IgD-negative memory B cell (primary cell): ENCODE data around the gene CD320. TPM values are rescaled to one million over a fixed set of nuclear protein-coding genes. Genes with fewer than 3 reads are reported as not detected.
A peak's percentile ranks its signal among the peaks of the same experiment; 100 is the strongest.
"Not testable (repeated sequence)": the region's sequence is repeated elsewhere in the genome, so short reads cannot be mapped to it uniquely, and the experiment has no call there.

Experiments used
- H3K27ac Mint-ChIP-seq, 3 donors: one replicate each; pipeline ENCODE4 v1.8.0; 2020 to 2022; ENCODE audit warnings: mild to moderate bottlenecking in 3 of 3, mixed read lengths in 3 of 3, moderate library complexity in 1 of 3
- H3K27me3 Mint-ChIP-seq: one replicate; pipeline ENCODE4 v1.8.0; 2021; ENCODE audit warnings: mixed read lengths
- H3K36me3 Mint-ChIP-seq: one replicate; pipeline ENCODE4 v1.8.0; 2020; ENCODE audit warnings: mild to moderate bottlenecking, mixed read lengths
- H3K4me1 Mint-ChIP-seq, 3 donors: one replicate each; pipeline ENCODE4 v1.8.0; 2020 to 2022; ENCODE audit warnings: mixed read lengths in 3 of 3, mild to moderate bottlenecking in 1 of 3
- H3K4me3 Mint-ChIP-seq, 4 donors: one replicate each; pipeline ENCODE4 v1.8.0; 2020 to 2022; ENCODE audit warnings: mild to moderate bottlenecking in 4 of 4, mixed read lengths in 4 of 4, moderate library complexity in 3 of 4
- H3K9me3 Mint-ChIP-seq, 3 donors: one replicate each; pipeline ENCODE4 v1.8.0; 2020 to 2021; ENCODE audit warnings: mixed read lengths in 3 of 3, mild to moderate bottlenecking in 1 of 3
- polyA plus RNA-seq: library from polyadenylated mRNA; unstranded; fragments of 300-500 nt; fragmentation: Illumina TruSeq; gene quantifications from one replicate; pipeline ENCODE4 v1.2.3, GENCODE V29; 2021

The CD320 gene
- polyA plus RNA-seq, 1 donor from 2014 or later = 34.4 TPM

- H3K27me3 Mint-ChIP-seq = peaks cover 3% of the 10 kb centered on the region
- no peaks in the 10 kb centered on the region for H3K9me3 Mint-ChIP-seq
- H3K4me1 Mint-ChIP-seq = peaks cover 16 to 20% (median 18%) of the 10 kb centered on the region in 3 donors
- H3K27ac Mint-ChIP-seq = peak overlapping the region; percentile 97 to 98 (median 98)
- H3K36me3 Mint-ChIP-seq = peaks cover 1% of the 10 kb centered on the region
- peak overlapping the region; percentile 95 to 99 (median 98) for H3K4me3 Mint-ChIP-seq
Measured at GRCh38 chr19:8321986-8322637, 14.0 kb upstream of the CD320 start.

- H3K36me3 Mint-ChIP-seq = peaks cover 1% of the 10 kb centered on the region
- peak within 1 kb of the TSS; percentile 95 to 99 (median 98) for H3K4me3 Mint-ChIP-seq
- peaks cover 15 to 20% (median 16%) of the 10 kb centered on the region in 3 donors for H3K4me1 Mint-ChIP-seq
- H3K27me3 Mint-ChIP-seq = no peaks in the 10 kb centered on the region
- H3K27ac Mint-ChIP-seq = peak within 1 kb of the TSS; percentile 97 to 98 (median 98)
- H3K9me3 Mint-ChIP-seq = no peaks in the 10 kb centered on the region
Measured at GRCh38 chr19:8321067-8321985, 13.2 kb upstream of the CD320 start, which contains the start of the genes NDUFA7 and RPS28. NDUFA7 (minus strand) TSS chr19:8321375; CDS start chr19:8321358, 17 bp downstream. RPS28 (plus strand) TSS chr19:8321496; CDS start chr19:8321531, 35 bp downstream.

- Mint-ChIP-seq H3K4me3 (peak overlapping the region; percentile 95 to 99 (median 98)), H3K4me1 (peaks cover 15 to 20% (median 16%) of the 10 kb centered on the region in 3 donors), H3K9me3 (no peaks in the 10 kb centered on the region), H3K36me3 (peaks cover 1% of the 10 kb centered on the region), H3K27ac (peak overlapping the region; percentile 97 to 98 (median 98)), H3K27me3 (no peaks in the 10 kb centered on the region)
Measured at GRCh38 chr19:8320564-8321066, 12.5 kb upstream of the CD320 start.

- Mint-ChIP-seq H3K36me3 (peaks cover 1% of the 10 kb centered on the region), H3K4me3 (peak overlapping the region; percentile 95 to 99 (median 98)), H3K4me1 (peaks cover 13 to 20% (median 16%) of the 10 kb centered on the region in 3 donors), H3K27me3 (no peaks in the 10 kb centered on the region), H3K9me3 (no peaks in the 10 kb centered on the region), H3K27ac (peak overlapping the region; percentile 97 to 98 (median 98))
Measured at GRCh38 chr19:8319807-8320520, 11.8 kb upstream of the CD320 start.

GRCh38 chr19:8318835-8319234 lies 10.7 kb upstream of the CD320 start:
- H3K9me3 Mint-ChIP-seq, H3K27me3 Mint-ChIP-seq, H3K36me3 Mint-ChIP-seq: not testable (repeated sequence)
- Mint-ChIP-seq H3K4me3 (peak overlapping the region in 1 of 4 donors; percentile 67), H3K4me1 (peaks cover 13 to 20% (median 16%) of the 10 kb centered on the region in 3 donors), H3K27ac (peak overlapping the region in 2 of 3 donors; percentile 16 to 25)

- Mint-ChIP-seq H3K9me3 (no peaks in the 10 kb centered on the region), H3K27ac (peak overlapping the region in 1 of 3 donors; percentile 27), H3K4me1 (peaks cover 8 to 15% (median 10%) of the 10 kb centered on the region in 3 donors), H3K36me3 (peaks cover 4% of the 10 kb centered on the region), H3K4me3 (peak overlapping the region in 1 of 4 donors; percentile 65), H3K27me3 (no peaks in the 10 kb centered on the region)
Measured at GRCh38 chr19:8316351-8317125, 8.4 kb upstream of the CD320 start.

- peak overlapping the region in 1 of 4 donors; percentile 57 for H3K4me3 Mint-ChIP-seq
- not testable (repeated sequence) for H3K27me3 Mint-ChIP-seq, H3K27ac Mint-ChIP-seq
Measured at GRCh38 chr19:8314981-8315640, 7.0 kb upstream of the CD320 start.

GRCh38 chr19:8311461-8312260 lies 3.5 kb upstream of the CD320 start:
- no peaks in the 10 kb centered on the region for H3K9me3 Mint-ChIP-seq
- H3K27me3 Mint-ChIP-seq = no peaks in the 10 kb centered on the region
- peaks cover 2% of the 10 kb centered on the region for H3K36me3 Mint-ChIP-seq
- H3K27ac Mint-ChIP-seq = no peak overlapping the region
- H3K4me3 Mint-ChIP-seq = no peak overlapping the region
- H3K4me1 Mint-ChIP-seq = peaks cover 14 to 16% (median 15%) of the 10 kb centered on the region in 3 donors

More at GRCh38 chr19:8314981-8315640, 7.0 kb upstream of the CD320 start:
- not testable (repeated sequence) for H3K36me3 Mint-ChIP-seq, H3K9me3 Mint-ChIP-seq, H3K4me1 Mint-ChIP-seq

GRCh38 chr19:8310342-8311055 lies 2.3 kb upstream of the CD320 start:
- H3K4me1 Mint-ChIP-seq = peaks cover 15 to 24% (median 18%) of the 10 kb centered on the region in 3 donors
- no peak overlapping the region for H3K4me3 Mint-ChIP-seq
- H3K27ac Mint-ChIP-seq = no peak overlapping the region
- no peaks in the 10 kb centered on the region for H3K9me3 Mint-ChIP-seq
- peaks cover 2% of the 10 kb centered on the region for H3K36me3 Mint-ChIP-seq
- no peaks in the 10 kb centered on the region for H3K27me3 Mint-ChIP-seq

- H3K9me3 Mint-ChIP-seq = no peaks in the 10 kb centered on the region
- peaks cover 15 to 24% (median 18%) of the 10 kb centered on the region in 3 donors for H3K4me1 Mint-ChIP-seq
- peak overlapping the region in 2 of 3 donors; percentile 65 to 89 for H3K27ac Mint-ChIP-seq
- peak overlapping the region; percentile 86 to 98 (median 92) for H3K4me3 Mint-ChIP-seq
- no peaks in the 10 kb centered on the region for H3K36me3 Mint-ChIP-seq
- no peaks in the 10 kb centered on the region for H3K27me3 Mint-ChIP-seq
Measured at GRCh38 chr19:8308891-8309291, 733 bp upstream of the CD320 start.

- Mint-ChIP-seq H3K27ac (peak overlapping the region in 2 of 3 donors; percentile 89), H3K4me1 (peaks cover 15 to 24% (median 18%) of the 10 kb centered on the region in 3 donors), H3K4me3 (peak overlapping the region; percentile 86 to 98 (median 92)), H3K36me3 (no peaks in the 10 kb centered on the region), H3K9me3 (no peaks in the 10 kb centered on the region), H3K27me3 (no peaks in the 10 kb centered on the region)
Measured at GRCh38 chr19:8307400-8307964, 676 bp downstream of the CD320 start.
